PC-9 (cell line): ENCODE results near the gene TRIM31. TPM values are rescaled to one million over a fixed set of nuclear protein-coding genes. Genes with fewer than 3 reads are reported as not detected.

Experiments
- BruUV-seq: library from RNA; stranded (reverse); fragments of 400-500 nt; replicated peaks from 2 replicates; lab custom pipeline; 2021; lab: Mats Ljungman, UMichigan
- CTCF ChIA-PET: fragments of 300-600 bp; sonication (Branson Sonifier 250); formaldehyde crosslinking; loops from one replicate; lab custom pipeline; 2022; ENCODE audit warnings: antibody characterized with exemption; lab: Charles Lee
- POLR2A ChIA-PET: fragments of 300-600 bp; sonication (Branson Sonifier 250); formaldehyde crosslinking; loops from one replicate; lab custom pipeline; 2022; ENCODE audit warnings: antibody characterized with exemption; ENCODE audit not compliant: unreplicated experiment; lab: Charles Lee
- DNase-seq, 2 experiments: peaks; one replicate each; pipeline versions ENCODE4 v3.0.0 to v3.0.0-alpha.2; 2015 to 2022; ENCODE audit warnings: mixed read lengths in 1 of 2
- H2AFZ ChIP-seq: fragments of 200-600 bp; sonication (generic); 2 replicates; pipeline ENCODE4 v1.8.1; 2017; ENCODE audit warnings: antibody characterized with exemption
- H3F3A ChIP-seq: fragments of 200-600 bp; sonication (generic); 2 replicates; pipeline ENCODE4 v1.8.1; 2017; ENCODE audit warnings: antibody characterized with exemption, mild to moderate bottlenecking, low read depth; ENCODE audit not compliant: insufficient read depth
- H3K27ac ChIP-seq: fragments of 200-600 bp; sonication (generic); 2 replicates; pipeline ENCODE4 v1.6.1; 2016; ENCODE audit warnings: mixed run types
- H3K27me3 ChIP-seq: fragments of 200-600 bp; sonication (generic); 2 replicates; pipeline ENCODE4 v1.6.1; 2016; ENCODE audit warnings: low read depth, mixed run types; ENCODE audit not compliant: insufficient read depth
- H3K36me3 ChIP-seq: fragments of 200-600 bp; sonication (generic); 2 replicates; pipeline ENCODE4 v1.6.1; 2016; ENCODE audit warnings: low read depth, mixed run types
- H3K4me1 ChIP-seq: fragments of 200-600 bp; sonication (generic); replicated peaks from 2 replicates; pipeline ENCODE4 v1.6.1; 2016; ENCODE audit warnings: mixed run types; ENCODE audit not compliant: insufficient read depth
- H3K4me2 ChIP-seq: fragments of 200-600 bp; sonication (generic); 2 replicates; pipeline ENCODE4 v1.6.1; 2017; ENCODE audit warnings: mixed run types
- H3K4me3 ChIP-seq: fragments of 200-600 bp; sonication (generic); 2 replicates; pipeline ENCODE4 v1.6.1; 2016; ENCODE audit warnings: mixed run types
- H3K79me2 ChIP-seq: fragments of 200-600 bp; sonication (generic); 2 replicates; pipeline ENCODE4 v1.6.1; 2017; ENCODE audit warnings: low read depth, mixed run types
- H3K9me2 ChIP-seq: fragments of 200-600 bp; sonication (generic); 2 replicates; pipeline ENCODE4 v1.8.1; 2017; ENCODE audit warnings: mild to moderate bottlenecking; ENCODE audit not compliant: insufficient read depth
- H3K9me3 ChIP-seq: fragments of 200-600 bp; sonication (generic); 2 replicates; pipeline ENCODE4 v1.8.1; 2016; ENCODE audit warnings: low read depth; ENCODE audit not compliant: insufficient read depth
- H4K20me1 ChIP-seq: fragments of 200-600 bp; sonication (generic); 2 replicates; pipeline ENCODE4 v1.8.1; 2017; ENCODE audit not compliant: insufficient read depth
- CTCF ChIP-seq: fragments of 200-600 bp; sonication (generic); conservative IDR thresholded peaks from 2 replicates; pipeline ENCODE4 v1.6.1; 2017; ENCODE audit warnings: mixed run types, antibody characterized with exemption, mild to moderate bottlenecking, moderate library complexity
- EZH2 ChIP-seq: fragments of 200-600 bp; sonication (generic); IDR thresholded peaks from 2 replicates; pipeline ENCODE4 v1.8.0; 2017; ENCODE audit warnings: antibody characterized with exemption, low read depth
- intact Hi-C: fragments of 100-400 bp; cut with micrococcal nuclease; formaldehyde crosslinking; loops from one replicate; pipeline ENCODE4 v1.10.0; 2022; ENCODE audit not compliant: unreplicated experiment
- total RNA-seq: library from RNA; stranded (reverse); gene quantifications from 2 replicates; pipeline ENCODE4 v1.2.3, GENCODE V29; 2021

The TRIM31 gene
- total RNA-seq, 1 experiment from 2014 or later, result not detected

GRCh38 chr6:30149234-30149633 lies 36.3 kb upstream of the TRIM31 start:
- H3K9me3 ChIP-seq, result no peaks in the 10 kb centered on the region

GRCh38 chr6:30147096-30147495 lies 34.2 kb upstream of the TRIM31 start:
- H3K9me3 ChIP-seq, result no peaks in the 10 kb centered on the region
- no peak overlapping the region for H3K4me3 ChIP-seq
- no peaks in the 10 kb centered on the region for H4K20me1 ChIP-seq
- no peaks in the 10 kb centered on the region for H3F3A ChIP-seq
- no peaks in the 10 kb centered on the region for H3K9me2 ChIP-seq
- no peaks in the 10 kb centered on the region for H3K79me2 ChIP-seq
- ChIA-PET POLR2A (no interaction called here), CTCF (no interaction called here)
- no peaks in the 10 kb centered on the region for H3K36me3 ChIP-seq
- H3K27me3 ChIP-seq, result no peaks in the 10 kb centered on the region
- no TSS peak for BruUV-seq
- DNase-seq, result no peak
- intact Hi-C loops, result no loop called here
- no peak overlapping the region for H3K4me2 ChIP-seq
- H2AFZ ChIP-seq, result no peak overlapping the region
- H3K27ac ChIP-seq, result no peak overlapping the region
- TF ChIP-seq EZH2 (no peak), CTCF (no peak)
- H3K4me1 ChIP-seq, result no peaks in the 10 kb centered on the region

More at GRCh38 chr6:30149234-30149633, 36.3 kb upstream of the TRIM31 start:
- no peak overlapping the region for H3K4me2 ChIP-seq
- no peaks in the 10 kb centered on the region for H3K9me2 ChIP-seq
- ChIA-PET CTCF (no interaction called here), POLR2A (no interaction called here)
- H3K27me3 ChIP-seq, result no peaks in the 10 kb centered on the region
- TF ChIP-seq EZH2 (no peak), CTCF (no peak)
- intact Hi-C loops, result no loop called here
- no peak for DNase-seq
- H3K36me3 ChIP-seq, result no peaks in the 10 kb centered on the region
- no peaks in the 10 kb centered on the region for H3K4me1 ChIP-seq
- BruUV-seq, result no TSS peak
- H3K27ac ChIP-seq, result no peak overlapping the region
- no peaks in the 10 kb centered on the region for H3F3A ChIP-seq
- no peaks in the 10 kb centered on the region for H4K20me1 ChIP-seq
- no peaks in the 10 kb centered on the region for H3K79me2 ChIP-seq
- H3K4me3 ChIP-seq, result no peak overlapping the region
- H2AFZ ChIP-seq, result no peak overlapping the region

- BruUV-seq, result no TSS peak
Measured at GRCh38 chr6:30145818-30146217, 32.9 kb upstream of the TRIM31 start.

More at GRCh38 chr6:30145818-30146217, 32.9 kb upstream of the TRIM31 start:
- Histone ChIP-seq H3K4me1 (no peaks in the 10 kb centered on the region), H3K4me3 (no peak overlapping the region), H3K79me2 (no peaks in the 10 kb centered on the region), H4K20me1 (no peaks in the 10 kb centered on the region), H3F3A (no peaks in the 10 kb centered on the region), H3K27me3 (no peaks in the 10 kb centered on the region), H3K27ac (no peak overlapping the region), H3K9me3 (no peaks in the 10 kb centered on the region), H3K9me2 (no peaks in the 10 kb centered on the region), H2AFZ (no peak overlapping the region), H3K4me2 (no peak overlapping the region), H3K36me3 (no peaks in the 10 kb centered on the region)
- CTCF ChIA-PET, result no interaction called here
- DNase-seq, result no peak
- TF ChIP-seq CTCF (no peak), EZH2 (no peak)
- POLR2A ChIA-PET, result no interaction called here
- intact Hi-C loops, result no loop called here
